ENCODE data around the gene CD33. TPM values are rescaled to one million over a fixed set of nuclear protein-coding genes. Genes with fewer than 3 reads are reported as not detected.

Gene CD33
- total and polyA plus RNA-seq, 2 of the 8 experiments (the other 6 are each of a cell fraction or from before 2014, with no cell fraction given), result 0.06 TPM; not detected in 1

- TF ChIP-seq POLR2AphosphoS5 (IDR thresholded peaks at IDR 0.05; ENCODE audit: low read depth, low read length) (no peak), SUZ12 (IDR thresholded peaks at IDR 0.05; ENCODE audit: low read length) (no peak), CBX8 (IDR thresholded peaks at IDR 0.05; ENCODE audit: borderline replicate concordance, low read depth, low read length) (no peak), KDM5A (IDR thresholded peaks at IDR 0.05; ENCODE audit: low read length) (no peak)
Measured at GRCh38 chr19:51256155-51256625, 31.3 kb downstream of the CD33 start (continued).
